GM18907 (cell line): ENCODE measurements around the gene NDUFA8.

ENCODE experiments used
- ATAC-seq: cut with Tn5 transposase; IDR thresholded peaks from one replicate; pipeline ENCODE4 v1.9.1; 2021; ENCODE audit warnings: mild to moderate bottlenecking, moderate library complexity; ENCODE audit not compliant: unreplicated experiment

The NDUFA8 gene

GRCh38 chr9:122186301-122186700 is 26.7 kb upstream of the NDUFA8 start:
- no peak for ATAC-seq

GRCh38 chr9:122184551-122184950 is 25.0 kb upstream of the NDUFA8 start:
- no peak for ATAC-seq

- ATAC-seq = no peak
Measured at GRCh38 chr9:122183501-122183900, 23.9 kb upstream of the NDUFA8 start.

- ATAC-seq = no peak
Measured at GRCh38 chr9:122180633-122181032, 21.1 kb upstream of the NDUFA8 start.

- ATAC-seq = no peak
Measured at GRCh38 chr9:122179690-122180074, 20.1 kb upstream of the NDUFA8 start.

- ATAC-seq = no peak
Measured at GRCh38 chr9:122179054-122179689, 19.6 kb upstream of the NDUFA8 start.

GRCh38 chr9:122176916-122177315 is 17.3 kb upstream of the NDUFA8 start:
- no peak for ATAC-seq

- no peak for ATAC-seq
Measured at GRCh38 chr9:122173670-122174069, 14.1 kb upstream of the NDUFA8 start.

GRCh38 chr9:122172131-122172530 is 12.6 kb upstream of the NDUFA8 start:
- no peak for ATAC-seq

GRCh38 chr9:122168356-122168755 is 8.8 kb upstream of the NDUFA8 start:
- ATAC-seq = no peak

GRCh38 chr9:122164286-122164685 is 4.7 kb upstream of the NDUFA8 start:
- ATAC-seq = no peak

- ATAC-seq = no peak
Measured at GRCh38 chr9:122162415-122162814, 2.8 kb upstream of the NDUFA8 start.

GRCh38 chr9:122159925-122160246 is 307 bp upstream of the NDUFA8 start:
- ATAC-seq = no peak

GRCh38 chr9:122158202-122158601 is 1.4 kb downstream of the NDUFA8 start:
- peak; percentile 53 for ATAC-seq

GRCh38 chr9:122155796-122156195 is 3.8 kb downstream of the NDUFA8 start:
- no peak for ATAC-seq

GRCh38 chr9:122151267-122151828 is 8.2 kb downstream of the NDUFA8 start:
- no peak for ATAC-seq

- no peak for ATAC-seq
Measured at GRCh38 chr9:122145592-122145863, 14.1 kb downstream of the NDUFA8 start.

- no peak for ATAC-seq
Measured at GRCh38 chr9:122144836-122145591, 14.6 kb downstream of the NDUFA8 start.

GRCh38 chr9:122143876-122144405 is 15.6 kb downstream of the NDUFA8 start:
- ATAC-seq = no peak

- ATAC-seq = no peak
Measured at GRCh38 chr9:122143296-122143695, 16.3 kb downstream of the NDUFA8 start.

- ATAC-seq = no peak
Measured at GRCh38 chr9:122141671-122142070, 17.9 kb downstream of the NDUFA8 start.
